Measurements from ENCODE around the gene KIRREL3. TPM values are rescaled to one million over a fixed set of nuclear protein-coding genes. Genes with fewer than 3 reads are reported as not detected.
"Not testable (repeated sequence)": the region's sequence is repeated elsewhere in the genome, so short reads cannot be mapped to it uniquely, and the experiment has no call there.

The KIRREL3 gene
- total RNA-seq, 1 donor from 2014 or later: 0.26 TPM

- peaks cover 7% of the 10 kb centered on the region for H3K9me3 Mint-ChIP-seq (ENCODE audit: low read depth)
- H3K4me1 Mint-ChIP-seq (ENCODE audit: low read depth): peaks cover 31% of the 10 kb centered on the region
- no peak overlapping the region for H3K27ac Mint-ChIP-seq
These were observed 36.8 kb downstream of the KIRREL3 start for GRCh38 chr11:126963603-126964363.

GRCh38 chr11:126963115-126963514 is 37.5 kb downstream of the KIRREL3 start:
- TF ChIP-seq, protein P1, sequence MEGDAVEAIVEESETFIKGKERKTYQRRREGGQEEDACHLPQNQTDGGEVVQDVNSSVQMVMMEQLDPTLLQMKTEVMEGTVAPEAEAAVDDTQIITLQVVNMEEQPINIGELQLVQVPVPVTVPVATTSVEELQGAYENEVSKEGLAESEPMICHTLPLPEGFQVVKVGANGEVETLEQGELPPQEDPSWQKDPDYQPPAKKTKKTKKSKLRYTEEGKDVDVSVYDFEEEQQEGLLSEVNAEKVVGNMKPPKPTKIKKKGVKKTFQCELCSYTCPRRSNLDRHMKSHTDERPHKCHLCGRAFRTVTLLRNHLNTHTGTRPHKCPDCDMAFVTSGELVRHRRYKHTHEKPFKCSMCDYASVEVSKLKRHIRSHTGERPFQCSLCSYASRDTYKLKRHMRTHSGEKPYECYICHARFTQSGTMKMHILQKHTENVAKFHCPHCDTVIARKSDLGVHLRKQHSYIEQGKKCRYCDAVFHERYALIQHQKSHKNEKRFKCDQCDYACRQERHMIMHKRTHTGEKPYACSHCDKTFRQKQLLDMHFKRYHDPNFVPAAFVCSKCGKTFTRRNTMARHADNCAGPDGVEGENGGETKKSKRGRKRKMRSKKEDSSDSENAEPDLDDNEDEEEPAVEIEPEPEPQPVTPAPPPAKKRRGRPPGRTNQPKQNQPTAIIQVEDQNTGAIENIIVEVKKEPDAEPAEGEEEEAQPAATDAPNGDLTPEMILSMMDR (IDR thresholded peaks at IDR 0.05; ENCODE audit: unreplicated experiment): no peak
- H3K4me1 Mint-ChIP-seq (ENCODE audit: low read depth): peaks cover 31% of the 10 kb centered on the region
- H3K9me3 Mint-ChIP-seq (ENCODE audit: low read depth): peaks cover 7% of the 10 kb centered on the region
- H3K27ac Mint-ChIP-seq: no peak overlapping the region
- no peak for DNase-seq (ENCODE audit: low spot score, unreplicated experiment)
- H3K36me3 Mint-ChIP-seq (ENCODE audit: insufficient read depth): no peaks in the 10 kb centered on the region
- peaks cover 67% of the 10 kb centered on the region for H3K27me3 Mint-ChIP-seq
- H3K4me3 Mint-ChIP-seq (ENCODE audit: low read depth): no peak overlapping the region

More at GRCh38 chr11:126963603-126964363, 36.8 kb downstream of the KIRREL3 start:
- H3K27me3 Mint-ChIP-seq: peaks cover 66% of the 10 kb centered on the region
- no peak for DNase-seq (ENCODE audit: low spot score, unreplicated experiment)
- TF ChIP-seq, protein P1 (IDR thresholded peaks at IDR 0.05; ENCODE audit: unreplicated experiment): no peak
- no peaks in the 10 kb centered on the region for H3K36me3 Mint-ChIP-seq (ENCODE audit: insufficient read depth)
- no peak overlapping the region for H3K4me3 Mint-ChIP-seq (ENCODE audit: low read depth)

DNA sequence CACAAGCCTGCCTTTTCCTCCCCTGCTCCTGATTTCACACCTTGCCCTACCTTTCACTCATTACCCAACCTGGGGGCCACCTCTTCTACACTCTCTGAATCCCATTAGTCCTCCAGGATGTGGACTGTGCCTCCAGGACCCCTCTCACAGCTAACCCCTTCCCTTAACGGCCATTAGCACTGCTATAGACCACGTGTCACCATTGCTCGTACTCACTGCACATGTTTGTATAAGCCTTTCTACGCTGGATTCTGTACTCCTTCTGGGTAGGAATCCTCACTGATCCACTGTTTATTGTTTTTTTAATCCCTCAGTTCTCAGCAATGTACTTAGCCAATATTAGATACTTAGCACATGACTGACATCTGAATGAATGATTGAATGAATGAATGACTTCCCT is 40.9 kb downstream of the KIRREL3 start:
- no peak overlapping the region for H3K4me3 Mint-ChIP-seq (ENCODE audit: low read depth)
- H3K9me3 Mint-ChIP-seq (ENCODE audit: low read depth): peaks cover 7% of the 10 kb centered on the region
- peaks cover 18% of the 10 kb centered on the region for H3K4me1 Mint-ChIP-seq (ENCODE audit: low read depth)
- no peak overlapping the region for H3K27ac Mint-ChIP-seq
- H3K36me3 Mint-ChIP-seq (ENCODE audit: insufficient read depth): no peaks in the 10 kb centered on the region
- no peak for DNase-seq (ENCODE audit: low spot score, unreplicated experiment)
- TF ChIP-seq, protein P1 (IDR thresholded peaks at IDR 0.05; ENCODE audit: unreplicated experiment): no peak
- H3K27me3 Mint-ChIP-seq: peaks cover 82% of the 10 kb centered on the region

GRCh38 chr11:126956635-126957034 is 43.9 kb downstream of the KIRREL3 start:
- Mint-ChIP-seq H3K4me1 (ENCODE audit: low read depth) (no peaks in the 10 kb centered on the region), H3K27ac (no peak overlapping the region), H3K27me3 (peaks cover 95% of the 10 kb centered on the region), H3K4me3 (ENCODE audit: low read depth) (no peak overlapping the region), H3K9me3 (ENCODE audit: low read depth) (no peaks in the 10 kb centered on the region), H3K36me3 (ENCODE audit: insufficient read depth) (no peaks in the 10 kb centered on the region)
- TF ChIP-seq, protein P1 (IDR thresholded peaks at IDR 0.05; ENCODE audit: unreplicated experiment): no peak
- no peak for DNase-seq (ENCODE audit: low spot score, unreplicated experiment)

DNA sequence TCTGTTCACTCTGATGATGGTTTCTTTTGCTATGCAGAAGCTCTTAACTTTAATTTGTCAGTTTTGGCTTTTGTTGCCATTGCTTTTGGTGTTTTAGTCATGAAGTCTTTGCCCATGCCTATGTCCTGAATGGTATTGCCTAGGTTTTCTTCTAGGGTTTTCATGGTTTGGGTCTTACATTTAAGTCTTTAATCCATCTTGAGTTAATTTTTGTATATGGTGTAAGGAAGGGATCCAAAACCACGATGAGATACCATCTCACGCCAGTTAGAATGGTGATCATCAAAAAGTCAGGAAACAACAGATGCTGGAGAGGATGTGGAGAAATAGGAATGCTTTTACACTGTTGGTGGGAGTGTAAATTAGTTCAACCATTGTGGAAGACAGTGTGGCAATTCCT is 48.0 kb downstream of the KIRREL3 start:
- not testable (repeated sequence) for H3K4me1 Mint-ChIP-seq (ENCODE audit: low read depth); H3K9me3 Mint-ChIP-seq (ENCODE audit: low read depth); H3K27ac Mint-ChIP-seq; H3K36me3 Mint-ChIP-seq (ENCODE audit: insufficient read depth); DNase-seq (ENCODE audit: low spot score, unreplicated experiment); H3K4me3 Mint-ChIP-seq (ENCODE audit: low read depth)
- peaks cover 89% of the 10 kb centered on the region for H3K27me3 Mint-ChIP-seq

DNA sequence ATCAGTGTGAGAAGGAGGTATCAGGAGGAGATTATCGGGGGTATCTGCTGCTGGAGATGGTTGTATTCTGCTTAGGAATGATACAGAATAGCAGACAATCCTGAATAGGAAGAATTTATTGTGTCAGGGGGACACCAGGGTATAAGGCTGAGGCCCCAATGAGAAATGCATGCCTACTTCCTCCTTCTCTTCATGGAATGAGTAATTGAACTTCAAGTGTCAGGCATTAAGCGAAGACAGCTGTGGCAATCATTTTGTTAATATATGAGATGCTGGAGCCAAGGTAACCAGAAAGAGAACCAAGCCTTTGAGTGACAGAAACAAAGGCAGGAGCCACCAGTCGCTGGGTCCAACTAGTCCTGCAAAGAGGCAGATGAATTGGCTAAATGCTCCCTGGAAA is 49.1 kb downstream of the KIRREL3 start:
- Mint-ChIP-seq H3K9me3 (ENCODE audit: low read depth) (no peaks in the 10 kb centered on the region), H3K36me3 (ENCODE audit: insufficient read depth) (no peaks in the 10 kb centered on the region), H3K27ac (no peak overlapping the region), H3K4me3 (ENCODE audit: low read depth) (no peak overlapping the region), H3K4me1 (ENCODE audit: low read depth) (no peaks in the 10 kb centered on the region), H3K27me3 (peaks cover 85% of the 10 kb centered on the region)
- DNase-seq (ENCODE audit: low spot score, unreplicated experiment): no peak
- TF ChIP-seq, protein P1 (IDR thresholded peaks at IDR 0.05; ENCODE audit: unreplicated experiment): no peak

Data from progenitor cell of endocrine pancreas (in vitro differentiated cells).